Measurements from ENCODE around the gene TMED10. TPM values are rescaled to one million over a fixed set of nuclear protein-coding genes. Genes with fewer than 3 reads are reported as not detected.

Gene TMED10
- polyA plus RNA-seq, 1 of the 3 experiments (the other 2 are of a cell fraction) = 168 TPM

DNA sequence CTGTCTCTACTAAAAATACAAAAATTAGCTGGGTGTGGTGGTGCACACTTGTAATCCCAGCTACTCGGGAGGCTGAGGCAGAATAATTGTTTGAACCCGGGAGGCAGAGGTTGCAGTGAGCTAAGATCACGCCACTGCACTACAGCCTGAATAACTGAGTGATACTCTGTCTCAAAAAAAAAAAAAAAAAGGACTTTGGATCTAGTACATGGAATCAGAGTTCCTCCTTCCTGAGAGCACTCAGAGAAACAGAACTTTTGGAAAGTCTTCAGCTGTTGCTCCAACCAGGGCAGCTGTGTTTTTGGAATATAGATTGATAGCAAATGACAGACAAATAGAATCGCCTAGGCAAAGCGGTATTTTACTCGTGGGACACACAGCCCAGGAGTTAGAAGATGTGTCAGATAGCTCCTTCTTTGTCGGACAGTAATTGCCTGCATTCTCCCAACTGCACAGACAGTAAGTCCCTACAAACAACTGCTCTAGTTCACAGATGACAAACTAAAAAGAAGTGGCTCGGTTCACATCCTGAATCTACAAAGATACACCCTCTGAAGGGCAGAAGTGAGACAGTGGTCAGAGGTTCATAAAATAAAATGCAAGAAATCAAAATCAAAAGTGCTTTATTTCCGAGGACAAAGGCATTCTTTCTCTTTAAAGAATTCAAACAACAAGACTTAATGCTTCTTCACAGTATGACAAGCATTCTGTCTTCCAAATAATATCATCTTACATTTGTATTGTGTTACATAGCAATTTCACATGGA is 32.5 kb downstream of the TMED10 start (continued):
- no peak for TF ChIP-seq RFX5 (IDR thresholded peaks at IDR 0.05; ENCODE audit: low read length)
- no peak for TF ChIP-seq EZH2phosphoT487 (IDR thresholded peaks at IDR 0.05; ENCODE audit: borderline replicate concordance, low read depth)
- no peak for TF ChIP-seq RCOR1 (IDR thresholded peaks at IDR 0.05; ENCODE audit: low read length)
- no peak for TF ChIP-seq POLR2AphosphoS5 (IDR thresholded peaks at IDR 0.05; ENCODE audit: low read depth, low read length)
- TF ChIP-seq GATA2 (CRISPR knock-in tag; IDR thresholded peaks at IDR 0.05) = no peak
- TF ChIP-seq MXI1 (IDR thresholded peaks at IDR 0.05; ENCODE audit: low read depth, low read length) = no peak
- no peak for TF ChIP-seq PBX3 (IDR thresholded peaks at IDR 0.05)
- no peak for TF ChIP-seq RXRA (IDR thresholded peaks at IDR 0.05; ENCODE audit: borderline replicate concordance, low read depth)
- no peak for TF ChIP-seq FOSL2 (IDR thresholded peaks at IDR 0.05; ENCODE audit: borderline replicate concordance, low read depth)
- TF ChIP-seq EP300 (IDR thresholded peaks at IDR 0.05; ENCODE audit: borderline replicate concordance in 1 of 2, low read depth in 1 of 2, low read length in 1 of 2) = no peak
- no peak for TF ChIP-seq YY1 (IDR thresholded peaks at IDR 0.05; ENCODE audit: low read depth)
- no peak for TF ChIP-seq FOXJ3 (CRISPR knock-in tag; IDR thresholded peaks at IDR 0.05)

DNA sequence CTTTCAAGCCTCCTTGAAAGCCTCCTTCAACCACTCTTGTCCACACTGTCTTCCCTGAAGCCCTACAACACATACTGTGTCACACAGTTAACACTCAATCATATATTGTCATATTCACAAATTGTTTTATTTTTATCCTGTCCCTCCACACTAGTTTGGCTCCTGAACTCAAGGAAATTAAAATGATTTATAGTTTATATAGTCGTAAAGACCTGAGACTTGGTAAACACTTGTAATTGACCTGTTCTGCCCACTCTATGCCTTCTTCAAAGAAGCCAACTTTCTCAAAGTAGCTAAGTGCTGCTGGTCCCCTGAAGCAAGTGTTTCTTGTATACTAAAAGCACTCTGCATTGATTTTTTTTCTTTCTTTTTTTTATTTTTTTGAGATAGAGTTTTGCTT is 33.9 kb downstream of the TMED10 start:
- 81% methylated on average over 1 of the region's 1 CpG for WGBS (ENCODE audit: low lambda C conversion rate)
- DNase-seq = no peak
- ChIA-PET CTCF (interaction anchor here (0.8 to 11.9 kb wide), 5 partner anchors 13 to 161 kb away, joined by 3 to 92 read pairs (median 8); no protein-coding TSS in a partner anchor), POLR2A (no interaction called here)
- Histone ChIP-seq H2AFZ (ENCODE audit: low read depth) (no peak overlapping the region), H3K27ac (ENCODE audit: low read depth in 2 of 2, low read length in 1 of 2) (no peak overlapping the region), H3K4me3 (ENCODE audit: low read depth in 2 of 2, low read length in 1 of 2) (no peak overlapping the region), H3F3A (replicated peaks; ENCODE audit: insufficient read depth) (peaks cover 4% of the 10 kb centered on the region), H3K4me2 (no peak overlapping the region), H3K9ac (no peak overlapping the region), H3K27me3 (ENCODE audit: insufficient read depth) (no peaks in the 10 kb centered on the region), H3K4me1 (ENCODE audit: control insufficient read depth in 1 of 2, insufficient read depth in 2 of 2, low read depth in 1 of 2, low read length in 1 of 2) (peaks cover 0 to 6% of the 10 kb centered on the region in 2 experiments; a peak in 3 of 4 replicates), H3K36me3 (replicated peaks in 1 of 2; ENCODE audit: control insufficient read depth in 1 of 2, insufficient read depth in 2 of 2, low read length in 1 of 2) (peaks cover 15 to 35% of the 10 kb centered on the region in 2 experiments), H3K9me2 (no peaks in the 10 kb centered on the region), H3K9me3 (no peaks in the 10 kb centered on the region), H4K20me1 (ENCODE audit: insufficient read depth) (peaks cover 12% of the 10 kb centered on the region; the same call in 1 of the 2 replicates), H3K79me2 (ENCODE audit: insufficient read depth) (peaks cover 59% of the 10 kb centered on the region)
- TF ChIP-seq NFIC (IDR thresholded peaks at IDR 0.05; ENCODE audit: borderline replicate concordance) (no peak), RAD21 (IDR thresholded peaks at IDR 0.05; ENCODE audit: low read length) (no peak), JUND (IDR thresholded peaks at IDR 0.05) (no peak), ZBTB33 (IDR thresholded peaks at IDR 0.05; ENCODE audit: borderline replicate concordance, low read depth) (no peak), GATA2 (CRISPR knock-in tag; IDR thresholded peaks at IDR 0.05) (no peak), MAX (IDR thresholded peaks at IDR 0.05; ENCODE audit: low read depth) (no peak), EP300 (IDR thresholded peaks at IDR 0.05; ENCODE audit: borderline replicate concordance in 1 of 2, low read depth in 1 of 2, low read length in 1 of 2) (no peak), YY1 (IDR thresholded peaks at IDR 0.05; ENCODE audit: low read depth) (no peak), FOSL2 (IDR thresholded peaks at IDR 0.05; ENCODE audit: borderline replicate concordance, low read depth) (no peak), FOXM1 (IDR thresholded peaks at IDR 0.05; ENCODE audit: low read depth) (no peak), RXRA (IDR thresholded peaks at IDR 0.05; ENCODE audit: borderline replicate concordance, low read depth) (no peak), MXI1 (IDR thresholded peaks at IDR 0.05; ENCODE audit: low read depth, low read length) (no peak), SIN3A (IDR thresholded peaks at IDR 0.05; ENCODE audit: borderline replicate concordance, low read depth, low read length) (no peak), GABPA (IDR thresholded peaks at IDR 0.05; ENCODE audit: low read depth) (no peak), PBX3 (IDR thresholded peaks at IDR 0.05) (no peak)
- TF ChIP-seq, protein P1, sequence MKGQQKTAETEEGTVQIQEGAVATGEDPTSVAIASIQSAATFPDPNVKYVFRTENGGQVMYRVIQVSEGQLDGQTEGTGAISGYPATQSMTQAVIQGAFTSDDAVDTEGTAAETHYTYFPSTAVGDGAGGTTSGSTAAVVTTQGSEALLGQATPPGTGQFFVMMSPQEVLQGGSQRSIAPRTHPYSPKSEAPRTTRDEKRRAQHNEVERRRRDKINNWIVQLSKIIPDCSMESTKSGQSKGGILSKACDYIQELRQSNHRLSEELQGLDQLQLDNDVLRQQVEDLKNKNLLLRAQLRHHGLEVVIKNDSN (IDR thresholded peaks at IDR 0.05; ENCODE audit: borderline replicate concordance, low read depth) = no peak
